K562 (cell line): Measurements from ENCODE around the gene KCNH2. TPM values are rescaled to one million over a fixed set of nuclear protein-coding genes. Genes with fewer than 3 reads are reported as not detected.

Experiments used
- CCNT2 ChIP-seq: IDR thresholded peaks from 2 replicates; pipeline ENCODE4 v1.6.1; 2011; ENCODE audit warnings: borderline replicate concordance, low read depth, mild to moderate bottlenecking, moderate library complexity, mixed read lengths, low read length; ENCODE audit not compliant: insufficient read length; ENCODE audit errors: extremely low read depth
- CXXC5 ChIP-seq: fragments of 250-450 bp; sonication (Bioruptor Pico); IDR thresholded peaks from 2 replicates; pipeline ENCODE4 v1.8.0; 2022; ENCODE audit warnings: inconsistent platforms, mild to moderate bottlenecking, moderate library complexity
- HDAC8 ChIP-seq: fragments of 450-650 bp; IDR thresholded peaks from 2 replicates; pipeline ENCODE4 v1.6.1; 2016; ENCODE audit warnings: mild to moderate bottlenecking, missing genetic modification characterization, moderate library complexity, missing compliant biosample characterization
- KDM2B ChIP-seq: fragments of 250-450 bp; sonication (Bioruptor Pico); IDR thresholded peaks from 2 replicates; pipeline ENCODE4 v1.8.0; 2021; ENCODE audit warnings: mild to moderate bottlenecking, moderate library complexity
- KDM5B ChIP-seq: fragments of 200-600 bp; sonication (generic); IDR thresholded peaks from 2 replicates; pipeline ENCODE4 v1.6.1; 2012; ENCODE audit warnings: low read depth, mild to moderate bottlenecking, moderate library complexity, low read length, control low read depth, inconsistent platforms; ENCODE audit not compliant: insufficient replicate concordance
- PHF8 ChIP-seq: fragments of 200-600 bp; sonication (generic); IDR thresholded peaks from 2 replicates; pipeline ENCODE4 v1.6.1; 2012; ENCODE audit warnings: mixed run types, mild to moderate bottlenecking, inconsistent platforms, low read length, moderate library complexity, borderline replicate concordance
- POLR2G ChIP-seq: fragments of 200-400 bp; formaldehyde crosslinking; IDR thresholded peaks from 2 replicates; pipeline ENCODE4 v1.6.1; 2017; ENCODE audit warnings: low read depth, mild to moderate bottlenecking, antibody characterized with exemption, low read length, moderate library complexity
- PTTG1 ChIP-seq: fragments of 450-650 bp; IDR thresholded peaks from 2 replicates; pipeline ENCODE4 v1.6.1; 2016; ENCODE audit warnings: low read depth, mild to moderate bottlenecking, missing genetic modification characterization, missing compliant biosample characterization
- RB1 ChIP-seq: fragments of 450-650 bp; IDR thresholded peaks from 2 replicates; pipeline ENCODE4 v1.6.1; 2017; ENCODE audit warnings: low read depth, mild to moderate bottlenecking
- RBBP5 ChIP-seq: fragments of 200-600 bp; sonication (generic); IDR thresholded peaks from 2 replicates; pipeline ENCODE4 v1.6.1; 2012; ENCODE audit warnings: borderline replicate concordance, mild to moderate bottlenecking, low read length, control low read depth, inconsistent platforms; ENCODE audit not compliant: insufficient read depth, poor library complexity, severe bottlenecking
- SMARCB1 ChIP-seq: IDR thresholded peaks from 2 replicates; pipeline ENCODE4 v1.6.1; 2011; ENCODE audit warnings: improper control_type of control experiment, low read depth; ENCODE audit not compliant: insufficient read length
- ZBED1 ChIP-seq: IDR thresholded peaks from 2 replicates; pipeline ENCODE4 v1.6.1; 2014
- ZNF717 ChIP-seq: fragments of 250-450 bp; sonication (Bioruptor Pico); IDR thresholded peaks from 2 replicates; pipeline ENCODE4 v1.5.0; 2021
- polyA plus RNA-seq, 8 experiments: library from polyadenylated mRNA; depleted of rRNA in 4 of 8; stranded (reverse) in 5 of 8; unstranded in 3 of 8; fragments of >200 nt; fragmentation: Nextera tagmentation in 2 of 8; fragmentation: Illumina TruSeq in 1 of 8; extraction: Ambion mirVana in 2 of 8; extraction: Trizol in 1 of 8; gene quantifications; 2 replicates each; pipeline versions ENCODE4 v1.2.1 to v1.2.3, GENCODE V29; 2011 to 2014; ENCODE audit warnings: inconsistent platforms in 1 of 8, missing spikeins in 1 of 8
- total RNA-seq, 7 experiments: library from RNA; depleted of rRNA in 6 of 7; stranded (reverse); fragments of >200 nt in 6 of 7; fragmentation: Illumina TruSeq in 2 of 7; extraction: Trizol in 2 of 7; gene quantifications; 2 replicates each; pipeline versions ENCODE4 v1.2.1 to v1.2.3, GENCODE V29; 2011 to 2021; ENCODE audit warnings: low replicate concordance in 1 of 7
- TF ChIP-seq, protein P1 (sequence below): fragments of 450-650 bp; formaldehyde crosslinking; IDR thresholded peaks from 2 replicates; pipeline ENCODE4 v1.4.0; 2022; ENCODE audit warnings: missing genetic modification characterization
- TF ChIP-seq, protein P2 (sequence below), 3 experiments: fragments of 200-800 bp in 1 of 3; sonication (Bioruptor generic) in 1 of 3; sonication (generic) in 1 of 3; formaldehyde crosslinking in 1 of 3; IDR thresholded peaks; 2 replicates each; pipeline versions ENCODE4 v1.6.1 to v1.8.0; 2016 to 2022; ENCODE audit warnings: mild to moderate bottlenecking in 2 of 3, missing compliant biosample characterization in 2 of 3, missing genetic modification characterization in 2 of 3, missing genetic modification reagents in 1 of 3
- TF ChIP-seq, protein P3 (sequence below), 2 experiments: fragments of 450-650 bp; IDR thresholded peaks; 2 replicates each; pipeline ENCODE4 v1.6.1; 2016; ENCODE audit warnings: mild to moderate bottlenecking in 2 of 2, borderline replicate concordance in 1 of 2, low read depth in 1 of 2, moderate library complexity in 1 of 2

The KCNH2 gene
- total and polyA plus RNA-seq, 9 of the 15 experiments (the other 6 are each of a cell fraction or from before 2014, with no cell fraction given): 18.1 to 368 (median 218) TPM

DNA sequence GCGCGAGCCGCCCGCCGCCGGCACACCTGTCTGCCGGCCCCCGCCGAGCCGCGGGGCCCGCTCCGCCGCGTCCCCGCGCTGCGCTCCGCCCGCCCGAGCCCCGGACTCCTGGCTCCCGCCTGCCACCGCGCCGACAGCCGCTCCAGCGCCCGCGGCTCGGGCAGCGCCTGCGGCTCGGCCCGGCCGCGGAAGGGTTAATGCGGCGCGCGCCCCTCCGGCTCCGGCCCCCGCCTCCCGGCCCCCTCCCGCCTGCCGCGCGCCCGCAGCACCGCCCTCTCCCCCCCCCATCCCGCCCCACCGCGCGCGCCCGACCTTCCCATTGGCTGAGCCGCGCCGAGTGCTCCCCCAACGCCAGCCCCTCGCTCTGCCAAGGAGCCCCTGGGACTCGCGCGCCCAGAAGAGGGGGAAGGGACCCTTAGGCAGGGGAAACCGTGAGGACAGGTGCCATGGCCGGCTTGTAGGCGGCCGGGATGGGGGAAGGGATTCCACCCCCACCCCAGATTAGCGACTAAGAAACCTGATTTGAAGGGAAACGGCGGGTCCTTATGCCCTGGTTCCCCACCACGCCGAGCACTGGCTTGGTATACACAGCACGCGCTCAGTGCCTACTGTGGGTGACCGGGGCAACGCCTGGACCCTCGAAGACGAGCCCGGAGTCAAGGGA, at the start of gene KCNH2 (continued):
- TF ChIP-seq, protein P1, sequence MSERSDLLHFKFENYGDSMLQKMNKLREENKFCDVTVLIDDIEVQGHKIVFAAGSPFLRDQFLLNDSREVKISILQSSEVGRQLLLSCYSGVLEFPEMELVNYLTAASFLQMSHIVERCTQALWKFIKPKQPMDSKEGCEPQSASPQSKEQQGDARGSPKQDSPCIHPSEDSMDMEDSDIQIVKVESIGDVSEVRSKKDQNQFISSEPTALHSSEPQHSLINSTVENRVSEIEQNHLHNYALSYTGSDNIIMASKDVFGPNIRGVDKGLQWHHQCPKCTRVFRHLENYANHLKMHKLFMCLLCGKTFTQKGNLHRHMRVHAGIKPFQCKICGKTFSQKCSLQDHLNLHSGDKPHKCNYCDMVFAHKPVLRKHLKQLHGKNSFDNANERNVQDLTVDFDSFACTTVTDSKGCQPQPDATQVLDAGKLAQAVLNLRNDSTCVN (CRISPR knock-in tag): no peak
- TF ChIP-seq POLR2G: peak; percentile 23; the same call in 1 of the 2 replicates
- TF ChIP-seq CXXC5 (CRISPR knock-in tag): peak; percentile 47; the same call in 1 of the 2 replicates
- TF ChIP-seq RBBP5: peak; percentile 27
- TF ChIP-seq RB1: peak; percentile 64; the same call in 1 of the 2 replicates
- no peak for TF ChIP-seq PTTG1 (tag)
- no peak for TF ChIP-seq HDAC8
- TF ChIP-seq ZNF717 (CRISPR knock-in tag): 0 out of 2 replicates have a peak, but pooled peaks have one; percentile 34
- peak; percentile 49; the same call in 1 of the 2 replicates for TF ChIP-seq PHF8
- no peak for TF ChIP-seq KDM5B
- no peak for TF ChIP-seq SMARCB1
- TF ChIP-seq ZBED1: no peak
- TF ChIP-seq KDM2B (CRISPR knock-in tag): no peak
- TF ChIP-seq, protein P2, sequence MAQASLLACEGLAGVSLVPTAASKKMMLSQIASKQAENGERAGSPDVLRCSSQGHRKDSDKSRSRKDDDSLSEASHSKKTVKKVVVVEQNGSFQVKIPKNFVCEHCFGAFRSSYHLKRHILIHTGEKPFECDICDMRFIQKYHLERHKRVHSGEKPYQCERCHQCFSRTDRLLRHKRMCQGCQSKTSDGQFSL (CRISPR knock-in tag; IDR thresholded peaks at IDR 0.05): peak; percentile 96
- TF ChIP-seq, protein P2 (tag; IDR thresholded peaks at IDR 0.05): peak in 1 of 2 experiments; percentile 92; a peak in 2 of 4 replicates
- peak; percentile 48 for TF ChIP-seq CCNT2
- TF ChIP-seq, protein P3, sequence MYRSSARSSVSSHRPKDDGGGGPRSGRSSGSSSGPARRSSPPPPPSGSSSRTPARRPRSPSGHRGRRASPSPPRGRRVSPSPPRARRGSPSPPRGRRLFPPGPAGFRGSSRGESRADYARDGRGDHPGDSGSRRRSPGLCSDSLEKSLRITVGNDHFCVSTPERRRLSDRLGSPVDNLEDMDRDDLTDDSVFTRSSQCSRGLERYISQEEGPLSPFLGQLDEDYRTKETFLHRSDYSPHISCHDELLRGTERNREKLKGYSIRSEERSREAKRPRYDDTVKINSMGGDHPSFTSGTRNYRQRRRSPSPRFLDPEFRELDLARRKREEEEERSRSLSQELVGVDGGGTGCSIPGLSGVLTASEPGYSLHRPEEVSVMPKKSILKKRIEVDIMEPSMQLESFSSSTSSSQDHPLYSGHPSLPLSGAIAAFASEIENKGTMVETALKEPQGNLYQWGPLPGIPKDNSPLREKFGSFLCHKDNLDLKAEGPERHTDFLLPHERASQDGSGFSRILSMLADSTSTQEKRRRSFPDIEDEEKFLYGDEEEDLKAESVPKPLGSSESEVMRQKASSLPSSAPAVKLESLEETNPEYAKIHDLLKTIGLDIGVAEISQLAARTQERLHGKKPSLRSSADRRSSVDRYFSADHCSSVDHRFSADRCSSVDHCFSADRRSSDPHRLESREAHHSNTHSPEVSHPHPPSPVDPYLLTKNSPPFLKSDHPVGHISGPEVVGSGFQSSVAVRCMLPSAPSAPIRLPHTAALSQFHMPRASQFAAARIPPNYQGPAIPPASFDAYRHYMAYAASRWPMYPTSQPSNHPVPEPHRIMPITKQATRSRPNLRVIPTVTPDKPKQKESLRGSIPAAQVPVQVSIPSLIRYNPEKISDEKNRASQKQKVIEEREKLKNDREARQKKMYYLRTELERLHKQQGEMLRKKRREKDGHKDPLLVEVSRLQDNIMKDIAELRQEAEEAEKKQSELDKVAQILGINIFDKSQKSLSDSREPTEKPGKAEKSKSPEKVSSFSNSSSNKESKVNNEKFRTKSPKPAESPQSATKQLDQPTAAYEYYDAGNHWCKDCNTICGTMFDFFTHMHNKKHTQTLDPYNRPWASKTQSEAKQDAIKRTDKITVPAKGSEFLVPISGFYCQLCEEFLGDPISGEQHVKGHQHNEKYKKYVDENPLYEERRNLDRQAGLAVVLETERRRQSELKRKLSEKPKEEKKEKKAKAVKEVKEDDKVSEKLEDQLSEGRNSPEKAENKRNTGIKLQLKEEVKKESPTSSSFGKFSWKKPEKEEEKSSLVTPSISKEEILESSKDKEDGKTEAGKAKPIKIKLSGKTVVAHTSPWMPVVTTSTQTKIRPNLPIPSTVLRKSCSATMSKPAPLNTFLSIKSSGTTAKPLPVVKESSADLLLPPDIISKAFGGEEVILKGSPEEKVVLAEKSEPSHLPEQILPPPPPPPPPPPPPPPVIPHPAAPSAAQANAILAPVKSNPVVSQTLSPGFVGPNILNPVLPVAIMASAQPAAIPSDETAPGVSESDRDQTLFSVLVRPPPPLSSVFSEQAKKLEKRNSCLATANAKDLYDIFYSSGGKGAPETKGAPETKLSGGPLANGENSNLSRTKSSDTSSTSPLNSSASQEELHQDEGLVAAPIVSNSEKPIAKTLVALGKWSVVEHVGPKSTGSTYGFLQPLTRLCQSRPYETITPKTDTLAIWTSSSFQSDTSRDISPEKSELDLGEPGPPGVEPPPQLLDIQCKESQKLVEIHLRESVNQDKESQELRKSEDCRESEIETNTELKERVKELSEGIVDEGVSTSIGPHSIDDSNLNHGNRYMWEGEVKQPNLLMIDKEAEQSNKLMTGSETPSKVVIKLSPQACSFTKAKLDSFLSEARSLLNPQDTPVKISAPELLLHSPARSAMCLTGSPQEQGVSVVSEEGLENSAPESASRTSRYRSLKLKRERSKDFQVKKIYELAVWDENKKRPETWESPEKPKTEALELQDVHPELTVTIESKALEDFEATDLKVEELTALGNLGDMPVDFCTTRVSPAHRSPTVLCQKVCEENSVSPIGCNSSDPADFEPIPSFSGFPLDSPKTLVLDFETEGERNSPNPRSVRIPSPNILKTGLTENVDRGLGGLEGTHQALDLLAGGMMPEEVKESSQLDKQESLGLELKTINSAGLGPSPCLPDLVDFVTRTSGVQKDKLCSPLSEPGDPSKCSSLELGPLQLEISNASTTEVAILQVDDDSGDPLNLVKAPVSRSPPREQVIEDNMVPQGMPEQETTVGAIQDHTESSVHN (IDR thresholded peaks at IDR 0.05; ENCODE audit: borderline replicate concordance in 1 of 2, low read depth in 1 of 2): no peak
